ENCODE measurements around the gene CCNT2.

CCNT2 gene

DNA sequence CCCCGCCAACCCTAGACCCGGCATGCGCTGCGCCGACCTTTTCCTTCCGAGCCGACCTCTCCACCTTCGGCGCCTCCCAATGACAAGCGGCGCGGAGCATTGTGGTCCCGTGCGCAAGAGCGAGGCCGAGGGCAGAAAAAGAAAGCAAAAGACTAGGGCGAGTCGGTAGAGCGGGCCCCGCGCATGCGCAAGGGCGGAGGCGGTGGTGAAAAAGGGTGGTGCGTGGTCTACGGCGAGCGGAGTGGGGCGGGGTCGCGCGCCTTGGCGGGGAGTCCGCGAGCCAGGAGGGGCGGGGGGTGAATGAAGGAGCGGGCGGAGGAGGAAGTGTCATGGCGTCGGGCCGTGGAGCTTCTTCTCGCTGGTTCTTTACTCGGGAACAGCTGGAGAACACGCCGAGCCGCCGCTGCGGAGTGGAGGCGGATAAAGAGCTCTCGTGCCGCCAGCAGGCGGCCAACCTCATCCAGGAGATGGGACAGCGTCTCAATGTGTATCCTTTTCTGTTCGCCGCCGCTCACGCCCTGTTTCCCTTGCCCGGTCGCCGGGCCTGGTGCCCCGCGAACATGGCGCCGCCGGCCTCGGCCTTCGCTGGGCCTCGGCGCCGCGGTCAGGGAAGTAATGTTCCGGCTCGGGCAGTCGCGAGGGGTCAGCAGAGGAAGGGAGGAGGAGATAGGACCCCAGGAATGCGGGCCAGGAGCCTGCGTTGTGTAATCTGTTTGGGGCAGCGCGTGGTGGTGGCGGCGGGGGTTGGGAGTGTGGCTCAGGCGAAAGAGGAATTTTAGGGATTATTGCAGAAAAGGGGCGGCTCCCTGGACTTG, at the start of gene CCNT2:
Gene CCNT2 (plus strand): TSS at position 297 of the 815 bp plus-strand sequence. CDS start 33 bp downstream, at position 330.
- DNase-seq (ENCODE audit: low read depth, low spot score) = peak; percentile 94
- H3K4me3 ChIP-seq (ENCODE audit: low read depth, low read length) = peak within 1 kb of the TSS; percentile 94
- CTCF ChIA-PET = interaction anchor here (0.5 to 2.4 kb wide), 3 partner anchors 11 to 467 kb away, joined by 3 to 9 read pairs (median 4); no protein-coding TSS in a partner anchor
- POLR2A ChIA-PET = interaction anchor here (1.3 kb wide), 1 partner anchor 9 kb away, joined by 4 read pairs; no protein-coding TSS in a partner anchor
- TF ChIP-seq CTCF (IDR thresholded peaks at IDR 0.05; ENCODE audit: insufficient read depth, low read length, missing control alignments) = no peak

DNA sequence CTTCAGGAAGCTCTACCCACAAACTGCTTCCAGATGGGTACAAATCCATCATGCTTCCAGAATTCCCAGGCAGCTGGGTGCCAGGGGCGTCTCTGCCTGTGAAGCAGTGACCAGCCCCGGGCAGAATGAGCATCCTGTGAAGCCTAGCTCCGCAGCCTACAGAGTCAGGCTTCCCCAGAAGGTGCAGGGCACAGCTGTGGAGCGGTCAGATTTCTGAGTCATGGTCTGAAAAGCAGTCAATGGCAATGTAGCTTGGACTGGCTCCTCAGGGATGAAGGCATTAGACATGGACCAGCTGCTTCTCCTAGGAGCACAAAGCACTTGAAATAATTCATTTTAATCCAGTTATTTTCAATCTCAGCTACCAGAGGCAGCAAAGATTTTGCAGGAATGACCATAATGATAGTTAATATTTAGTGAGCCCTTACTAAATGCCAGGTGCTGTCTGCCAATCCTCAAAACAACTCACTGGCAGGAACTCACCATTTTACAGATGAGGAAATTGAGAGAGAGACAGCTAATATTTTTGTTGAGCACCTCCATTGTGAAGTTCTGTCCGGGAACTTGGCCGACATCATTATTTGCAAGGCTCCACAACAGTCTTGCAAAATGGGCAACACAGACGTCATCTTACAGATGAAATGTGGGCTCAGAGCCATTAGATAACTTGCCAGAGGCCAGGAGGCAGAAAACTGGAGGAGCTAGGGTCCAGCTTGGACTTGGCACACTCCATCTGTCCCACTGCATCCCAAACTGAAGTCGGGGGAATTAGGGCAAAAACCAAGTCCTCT, 48.5 kb upstream of the CCNT2 start:
- ChIA-PET POLR2A (no interaction called here), CTCF (no interaction called here)
- no peak overlapping the region for H3K4me3 ChIP-seq (ENCODE audit: low read depth, low read length)
- DNase-seq (ENCODE audit: low read depth, low spot score) = no peak
- TF ChIP-seq CTCF (IDR thresholded peaks at IDR 0.05; ENCODE audit: insufficient read depth, low read length, missing control alignments) = no peak

DNA sequence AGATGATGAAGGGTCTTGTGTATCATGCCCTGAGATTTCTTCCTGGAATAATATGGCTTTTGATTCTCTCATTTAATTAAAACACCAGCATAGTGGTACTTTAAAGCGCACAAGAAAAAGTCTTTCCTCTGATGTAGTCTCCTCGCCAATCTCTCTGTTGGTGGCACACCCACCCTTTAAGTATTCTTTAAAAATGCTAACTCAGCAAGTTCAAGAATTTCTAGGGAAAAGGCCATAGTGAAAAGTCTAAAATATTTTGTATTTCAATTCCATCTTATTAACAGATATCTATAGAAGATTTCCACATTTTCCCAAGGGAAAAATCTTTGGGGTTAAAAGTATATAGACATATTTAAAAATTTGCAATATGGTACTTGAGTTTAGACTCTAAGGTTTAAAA, 45.5 kb upstream of the CCNT2 start:
- CTCF ChIA-PET = no interaction called here
- TF ChIP-seq CTCF (IDR thresholded peaks at IDR 0.05; ENCODE audit: insufficient read depth, low read length, missing control alignments) = no peak

GRCh38 chr2:134875309-134875708, 43.3 kb upstream of the CCNT2 start:
- POLR2A ChIA-PET = no interaction called here

More for the DNA sequence above, 45.5 kb upstream of the CCNT2 start:
- POLR2A ChIA-PET = no interaction called here
- DNase-seq (ENCODE audit: low read depth, low spot score) = no peak
- H3K4me3 ChIP-seq (ENCODE audit: low read depth, low read length) = no peak overlapping the region

GRCh38 chr2:134882773-134883172, 35.8 kb upstream of the CCNT2 start:
- TF ChIP-seq CTCF (IDR thresholded peaks at IDR 0.05; ENCODE audit: insufficient read depth, low read length, missing control alignments) = no peak
- DNase-seq (ENCODE audit: low read depth, low spot score) = no peak

More at GRCh38 chr2:134875309-134875708, 43.3 kb upstream of the CCNT2 start:
- CTCF ChIA-PET = interaction anchor here (1.4 kb wide), 1 partner anchor 86 kb away, joined by 3 read pairs; no protein-coding TSS in a partner anchor
- TF ChIP-seq CTCF (IDR thresholded peaks at IDR 0.05; ENCODE audit: insufficient read depth, low read length, missing control alignments) = no peak
- DNase-seq (ENCODE audit: low read depth, low spot score) = no peak
- no peak overlapping the region for H3K4me3 ChIP-seq (ENCODE audit: low read depth, low read length)

More at GRCh38 chr2:134882773-134883172, 35.8 kb upstream of the CCNT2 start:
- ChIA-PET POLR2A (no interaction called here), CTCF (interaction anchor here (1.3 kb wide), 1 partner anchor 432 kb away, joined by 4 read pairs; no protein-coding TSS in a partner anchor)
- H3K4me3 ChIP-seq (ENCODE audit: low read depth, low read length) = no peak overlapping the region

Measured in AG04449 (cell line).